GM12865 (cell line): Measurements from ENCODE around the gene SERPIND1.

Source experiments
- DNase-seq: peaks from one replicate; pipeline ENCODE4 v3.0.0; 2010; ENCODE audit warnings: low read depth
- H3K4me3 ChIP-seq: 2 replicates; pipeline ENCODE4 v1.5.1; 2011; ENCODE audit warnings: mild to moderate bottlenecking, low read depth, low read length, control low read depth
- TF ChIP-seq, protein P1 (sequence below): IDR thresholded peaks from 2 replicates; pipeline ENCODE4 v1.5.1; 2011; ENCODE audit warnings: low read length, control low read depth, low read depth, inconsistent platforms; ENCODE audit not compliant: insufficient read depth; ENCODE audit errors: missing control alignments

SERPIND1 gene

DNA sequence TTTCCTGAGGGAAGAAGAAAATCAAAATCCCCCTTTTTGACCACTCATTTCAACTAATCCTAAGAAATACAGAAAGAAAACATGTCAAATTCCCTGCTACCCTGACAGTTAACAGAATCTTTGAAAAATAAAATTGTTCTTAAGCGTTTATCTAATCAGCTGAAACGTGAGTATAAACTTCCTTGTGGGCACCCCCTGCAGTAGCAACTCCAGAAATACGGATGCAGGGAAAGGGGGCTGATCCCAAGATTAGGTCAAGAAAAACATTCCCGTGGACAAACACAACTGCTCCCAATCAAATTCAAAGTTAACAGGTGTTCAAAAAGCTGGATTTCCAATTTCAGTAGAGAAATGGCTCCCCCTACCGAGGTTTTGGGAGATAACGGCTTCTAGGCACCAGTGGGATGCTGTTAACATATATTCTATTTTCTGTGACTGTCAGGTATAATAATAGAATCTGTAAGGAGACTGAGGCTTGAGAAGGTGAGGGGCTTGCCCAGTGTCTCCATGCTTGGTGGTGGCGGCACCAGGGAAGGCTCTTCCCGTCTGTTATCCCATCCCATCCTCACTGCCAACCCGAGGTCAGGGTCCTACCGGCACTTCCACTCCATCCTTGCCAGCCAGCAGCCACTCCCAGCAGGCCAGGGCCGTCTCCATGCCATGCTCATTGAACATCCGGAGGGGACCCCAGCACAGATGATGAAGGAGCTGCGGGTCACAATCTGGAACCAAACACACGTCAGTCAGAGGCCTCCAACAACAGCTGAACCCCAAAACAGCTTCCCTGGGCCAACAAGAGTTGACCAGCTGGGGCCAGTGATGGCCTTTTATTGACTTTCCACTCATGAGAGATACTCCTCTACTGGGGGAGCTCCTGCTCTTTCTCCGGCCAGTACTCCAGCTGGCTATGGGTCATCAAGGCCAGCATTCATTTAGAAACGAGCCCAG is 32.0 kb upstream of the SERPIND1 start:
- DNase-seq: peak; percentile 46

DNA sequence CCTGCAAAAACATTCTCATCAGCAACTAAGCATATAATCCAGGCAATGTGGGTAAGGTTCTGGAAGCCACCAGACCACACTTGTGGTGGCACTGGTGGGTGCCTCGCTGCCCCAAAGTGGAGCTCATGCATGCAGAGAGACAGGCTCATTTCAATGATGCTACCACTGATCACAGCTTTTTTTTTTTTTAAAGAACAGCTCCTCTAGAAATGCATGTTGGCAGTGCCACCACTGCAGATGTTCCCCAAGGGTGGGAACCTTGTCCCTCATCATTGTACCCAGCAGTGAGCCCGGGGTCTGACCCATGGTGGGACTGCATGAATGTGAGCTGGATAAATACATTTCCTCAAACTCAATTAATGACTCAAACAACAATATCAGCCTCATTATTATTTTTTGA is 31.1 kb upstream of the SERPIND1 start:
- TF ChIP-seq, protein P1, sequence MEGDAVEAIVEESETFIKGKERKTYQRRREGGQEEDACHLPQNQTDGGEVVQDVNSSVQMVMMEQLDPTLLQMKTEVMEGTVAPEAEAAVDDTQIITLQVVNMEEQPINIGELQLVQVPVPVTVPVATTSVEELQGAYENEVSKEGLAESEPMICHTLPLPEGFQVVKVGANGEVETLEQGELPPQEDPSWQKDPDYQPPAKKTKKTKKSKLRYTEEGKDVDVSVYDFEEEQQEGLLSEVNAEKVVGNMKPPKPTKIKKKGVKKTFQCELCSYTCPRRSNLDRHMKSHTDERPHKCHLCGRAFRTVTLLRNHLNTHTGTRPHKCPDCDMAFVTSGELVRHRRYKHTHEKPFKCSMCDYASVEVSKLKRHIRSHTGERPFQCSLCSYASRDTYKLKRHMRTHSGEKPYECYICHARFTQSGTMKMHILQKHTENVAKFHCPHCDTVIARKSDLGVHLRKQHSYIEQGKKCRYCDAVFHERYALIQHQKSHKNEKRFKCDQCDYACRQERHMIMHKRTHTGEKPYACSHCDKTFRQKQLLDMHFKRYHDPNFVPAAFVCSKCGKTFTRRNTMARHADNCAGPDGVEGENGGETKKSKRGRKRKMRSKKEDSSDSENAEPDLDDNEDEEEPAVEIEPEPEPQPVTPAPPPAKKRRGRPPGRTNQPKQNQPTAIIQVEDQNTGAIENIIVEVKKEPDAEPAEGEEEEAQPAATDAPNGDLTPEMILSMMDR: no peak
- no peak for DNase-seq
- H3K4me3 ChIP-seq: no peak overlapping the region

More for the DNA sequence above, 32.0 kb upstream of the SERPIND1 start:
- TF ChIP-seq, protein P1: peak; percentile 67
- no peak overlapping the region for H3K4me3 ChIP-seq

DNA sequence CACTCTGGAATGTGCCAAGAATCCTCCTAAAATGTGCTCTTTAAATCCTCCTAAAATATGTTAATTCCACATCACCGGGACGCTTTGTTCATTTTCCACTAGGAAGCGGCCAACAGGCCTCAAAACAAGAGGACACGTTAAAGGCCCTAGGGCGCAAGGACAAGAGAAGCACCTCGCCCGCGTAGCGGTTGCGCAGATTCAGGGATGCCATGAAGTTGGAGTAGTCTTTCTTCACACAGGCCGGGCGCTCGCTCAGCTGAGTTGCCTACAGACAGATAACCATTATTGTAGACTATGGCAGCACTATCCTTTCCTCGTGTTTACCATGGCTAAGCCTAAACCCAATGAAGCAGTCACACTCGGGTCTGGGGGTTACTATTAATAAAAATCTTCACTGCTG is 29.5 kb upstream of the SERPIND1 start:
- DNase-seq: no peak
- H3K4me3 ChIP-seq: no peak overlapping the region
- TF ChIP-seq, protein P1: no peak

DNA sequence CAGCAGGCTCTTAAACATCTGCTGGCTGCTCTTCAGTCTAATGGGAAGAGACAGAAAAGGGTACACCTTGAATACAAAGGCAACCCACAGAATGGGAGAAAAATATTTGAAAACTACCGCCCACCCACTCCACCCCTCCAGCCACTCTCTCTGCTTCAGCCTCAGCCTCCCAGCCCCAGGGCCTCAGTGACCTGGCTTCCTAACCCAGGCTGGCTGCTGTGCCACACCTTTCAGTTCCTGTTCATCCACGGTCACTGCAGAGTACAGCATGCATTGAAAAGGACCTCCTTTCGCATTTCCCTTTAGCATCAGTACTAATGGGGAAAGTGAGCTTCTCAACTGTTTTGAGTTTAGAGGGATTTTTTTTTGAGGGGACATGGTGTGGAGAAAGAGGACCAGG is 28.8 kb upstream of the SERPIND1 start:
- TF ChIP-seq, protein P1: no peak

DNA sequence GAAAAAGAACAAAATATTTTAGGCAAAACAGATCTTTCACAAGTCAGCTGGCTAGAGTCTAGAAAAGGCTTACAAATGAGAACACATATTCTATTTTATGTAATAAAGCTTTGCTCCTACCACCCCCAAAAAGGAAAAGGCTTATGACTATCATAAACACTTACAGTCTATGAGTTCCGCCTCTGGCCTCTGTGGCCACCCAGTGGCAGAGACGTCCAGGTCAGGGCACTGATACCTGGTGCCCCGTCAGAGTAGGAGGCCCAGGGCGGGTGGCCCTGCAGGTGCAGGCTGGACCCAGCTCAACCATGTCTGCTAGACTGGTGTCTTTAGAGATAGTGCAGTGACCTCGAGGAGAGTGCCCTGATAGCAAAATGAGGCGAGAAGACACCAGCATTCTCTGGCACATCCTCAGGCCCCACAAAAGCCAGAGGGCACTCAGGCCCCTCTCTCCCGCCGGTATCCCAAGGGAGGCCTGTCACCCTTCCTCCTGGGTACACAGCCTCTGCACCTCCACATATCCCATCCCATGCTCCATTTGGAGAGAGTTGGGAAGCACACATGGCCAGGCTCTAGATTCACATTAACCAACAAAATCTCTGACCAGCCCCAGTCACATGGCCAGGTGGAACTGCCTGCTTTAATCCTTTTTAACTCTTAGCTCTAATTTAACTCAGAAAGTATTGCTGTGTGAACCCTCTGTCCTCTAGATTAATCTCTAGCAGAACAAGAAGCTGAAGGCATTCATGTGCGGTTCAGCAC is 27.3 kb upstream of the SERPIND1 start:
- no peak overlapping the region for H3K4me3 ChIP-seq
- TF ChIP-seq, protein P1: no peak
- DNase-seq: no peak

More for the DNA sequence above, 28.8 kb upstream of the SERPIND1 start:
- no peak for DNase-seq
- no peak overlapping the region for H3K4me3 ChIP-seq

GRCh38 chr22:20747223-20747622 is 26.7 kb upstream of the SERPIND1 start:
- H3K4me3 ChIP-seq: no peak overlapping the region
- TF ChIP-seq, protein P1: no peak

More at GRCh38 chr22:20747223-20747622, 26.7 kb upstream of the SERPIND1 start:
- DNase-seq: no peak
